CD4-positive, alpha-beta T cell (primary cell): ENCODE measurements around the gene ABHD16B. TPM values are rescaled to one million over a fixed set of nuclear protein-coding genes. Genes with fewer than 3 reads are reported as not detected.

Experiments
- ATAC-seq: fragments of 200-7000 bp; cut with Tn5 transposase; one replicate; pipeline ENCODE4 v1.10.0; 2022; ENCODE audit warnings: mild to moderate bottlenecking; ENCODE audit not compliant: poor library complexity
- CTCF ChIA-PET: fragments of 350-600 bp; sonication (Branson Sonifier 250); formaldehyde crosslinking; loops from one replicate; lab custom pipeline; 2021; ENCODE audit warnings: antibody characterized with exemption, inconsistent platforms; lab: Charles Lee
- POLR2A ChIA-PET: fragments of 350-600 bp; sonication (Branson Sonifier 250); formaldehyde crosslinking; loops from one replicate; lab custom pipeline; 2021; ENCODE audit warnings: antibody characterized with exemption, inconsistent platforms; lab: Charles Lee
- DNase-seq, 14 experiments: peaks; one replicate each; pipeline ENCODE4 v3.0.0-alpha.2; 2013 to 2020; ENCODE audit warnings: mixed read lengths in 2 of 14
- H3K27ac ChIP-seq, 2 donors: one replicate each; pipeline versions ENCODE4 v1.5.1 to v1.7.0; 2013; ENCODE audit warnings: low read length in 2 of 2, low read depth in 1 of 2, mild to moderate bottlenecking in 1 of 2
- H3K27me3 ChIP-seq, 2 experiments: 1 replicate in 1 of 2; 2 replicates in 1 of 2; pipeline versions ENCODE4 v1.6.1 to v1.7.0; 2013; ENCODE audit warnings: low read length in 2 of 2, control low read depth in 1 of 2, mild to moderate bottlenecking in 1 of 2, moderate library complexity in 1 of 2; ENCODE audit not compliant: insufficient read depth in 2 of 2, control insufficient read depth in 1 of 2
- H3K36me3 ChIP-seq: one replicate; pipeline ENCODE4 v1.6.1; 2013; ENCODE audit warnings: low read length, control low read depth; ENCODE audit not compliant: insufficient read depth
- H3K4me1 ChIP-seq: one replicate; pipeline ENCODE4 v1.6.1; 2013; ENCODE audit warnings: low read length, control low read depth; ENCODE audit not compliant: insufficient read depth
- H3K4me3 ChIP-seq: one replicate; pipeline ENCODE4 v1.5.1; 2013; ENCODE audit warnings: mild to moderate bottlenecking, low read length, moderate library complexity
- H3K9me3 ChIP-seq, 2 experiments: 1 replicate in 1 of 2; 2 replicates in 1 of 2; pipeline versions ENCODE4 v1.6.1 to v1.7.0; 2013; ENCODE audit warnings: low read length in 2 of 2, mild to moderate bottlenecking in 2 of 2, control low read depth in 1 of 2, moderate library complexity in 1 of 2; ENCODE audit not compliant: control insufficient read depth in 1 of 2, insufficient read depth in 1 of 2
- H3K27ac Mint-ChIP-seq: one replicate; pipeline ENCODE4 v1.8.0; 2020; ENCODE audit warnings: mixed read lengths
- H3K27me3 Mint-ChIP-seq: one replicate; pipeline ENCODE4 v1.8.0; 2021; ENCODE audit warnings: mixed read lengths
- H3K36me3 Mint-ChIP-seq: one replicate; pipeline ENCODE4 v1.8.0; 2021; ENCODE audit warnings: low read depth, mixed read lengths
- H3K4me1 Mint-ChIP-seq: one replicate; pipeline ENCODE4 v1.8.0; 2021; ENCODE audit warnings: low read depth, mixed read lengths
- H3K4me3 Mint-ChIP-seq: one replicate; pipeline ENCODE4 v1.8.0; 2020; ENCODE audit warnings: mild to moderate bottlenecking, mixed read lengths
- H3K9me3 Mint-ChIP-seq: one replicate; pipeline ENCODE4 v1.8.0; 2020; ENCODE audit warnings: mixed read lengths
- CTCF ChIP-seq: fragments of 200-600 bp; IDR thresholded peaks from one replicate; pipeline ENCODE4 v1.8.0; 2022; ENCODE audit warnings: antibody characterized with exemption, mild to moderate bottlenecking
- intact Hi-C, 2 experiments: fragments of 100-400 bp; cut with DNase I in 1 of 2; cut with micrococcal nuclease in 1 of 2; formaldehyde crosslinking; loops; one replicate each; pipeline versions ENCODE4 v1.15.1 to v1.9.0; 2023 to 2025; cut with DNase I, micrococcal nuclease
- total RNA-seq, 174 experiments: library from RNA in 2 of 174; stranded (reverse) in 2 of 174; gene quantifications; one replicate each; pipeline ENCODE4 v1.2.3 and lab custom pipeline; 2021 to 2026

ABHD16B gene
- total RNA-seq, 2 experiments from 2014 or later = not detected

- intact Hi-C loops = loop anchor here in 1 of 2 experiments (2.0 kb wide), 1 partner anchor 29 kb away; the partner anchor contains the start of gene TPD52L2
- DNase-seq (no peak), ATAC-seq (no peak)
- Histone ChIP-seq H3K4me1 (peaks cover 39% of the 10 kb centered on the region), H3K4me3 (no peak overlapping the region), H3K27me3 (no peaks in the 10 kb centered on the region), H3K36me3 (peaks cover 12% of the 10 kb centered on the region), H3K27ac (no peak overlapping the region), H3K9me3 (no peaks in the 10 kb centered on the region)
- CTCF ChIA-PET = interaction anchor here (0.6 to 1.3 kb wide), 3 partner anchors 29 to 109 kb away, joined by 3 read pairs; no protein-coding TSS in a partner anchor
- Mint-ChIP-seq H3K36me3 (peaks cover 38% of the 10 kb centered on the region), H3K4me3 (peak overlapping the region; percentile 89), H3K9me3 (no peaks in the 10 kb centered on the region), H3K27ac (peak overlapping the region; percentile 70), H3K27me3 (no peaks in the 10 kb centered on the region), H3K4me1 (peaks cover 43% of the 10 kb centered on the region)
- POLR2A ChIA-PET = interaction anchor here (0.8 to 4.9 kb wide), 2 partner anchors 29 to 95 kb away, joined by 3 to 23 read pairs; partner anchors contain the start of gene TPD52L2
- no peak for TF ChIP-seq CTCF
Observed at GRCh38 chr20:63893999-63894357, 32.7 kb downstream of the ABHD16B start.

GRCh38 chr20:63894358-63895201 is 33.3 kb downstream of the ABHD16B start, which contains the start of gene DNAJC5:
TSS of gene DNAJC5 (plus strand) at chr20:63895126. CDS start at chr20:63928346, 33,220 bp downstream.
- peak; percentile 88 for ATAC-seq
- no peak for TF ChIP-seq CTCF
- Mint-ChIP-seq H3K4me3 (peak within 1 kb of the TSS; percentile 99), H3K4me1 (peaks cover 47% of the 10 kb centered on the region), H3K36me3 (peaks cover 32% of the 10 kb centered on the region), H3K27ac (peak within 1 kb of the TSS; percentile 93), H3K9me3 (no peaks in the 10 kb centered on the region), H3K27me3 (no peaks in the 10 kb centered on the region)
- POLR2A ChIA-PET = interaction anchor here (1.1 to 4.9 kb wide), 3 partner anchors 17 to 185 kb away, joined by 3 to 23 read pairs (median 3); partner anchors contain the start of genes OPRL1, RGS19 and TPD52L2
- CTCF ChIA-PET = interaction anchor here (0.6 to 1.3 kb wide), 3 partner anchors 30 to 113 kb away, joined by 3 read pairs; no protein-coding TSS in a partner anchor
- peak; percentile 94 to 99 (median 98) for DNase-seq
- Histone ChIP-seq H3K27me3 (no peaks in the 10 kb centered on the region), H3K27ac (peak within 1 kb of the TSS; percentile 59 to 75), H3K4me1 (peaks cover 41% of the 10 kb centered on the region), H3K36me3 (peaks cover 6% of the 10 kb centered on the region), H3K4me3 (peak within 1 kb of the TSS; percentile 61), H3K9me3 (no peaks in the 10 kb centered on the region)
- intact Hi-C loops = loop anchor here in 1 of 2 experiments (1.0 to 2.0 kb wide), 3 partner anchors 30 to 169 kb away; partner anchors contain the start of genes TCEA2, TPD52L2 and UCKL1

DNA sequence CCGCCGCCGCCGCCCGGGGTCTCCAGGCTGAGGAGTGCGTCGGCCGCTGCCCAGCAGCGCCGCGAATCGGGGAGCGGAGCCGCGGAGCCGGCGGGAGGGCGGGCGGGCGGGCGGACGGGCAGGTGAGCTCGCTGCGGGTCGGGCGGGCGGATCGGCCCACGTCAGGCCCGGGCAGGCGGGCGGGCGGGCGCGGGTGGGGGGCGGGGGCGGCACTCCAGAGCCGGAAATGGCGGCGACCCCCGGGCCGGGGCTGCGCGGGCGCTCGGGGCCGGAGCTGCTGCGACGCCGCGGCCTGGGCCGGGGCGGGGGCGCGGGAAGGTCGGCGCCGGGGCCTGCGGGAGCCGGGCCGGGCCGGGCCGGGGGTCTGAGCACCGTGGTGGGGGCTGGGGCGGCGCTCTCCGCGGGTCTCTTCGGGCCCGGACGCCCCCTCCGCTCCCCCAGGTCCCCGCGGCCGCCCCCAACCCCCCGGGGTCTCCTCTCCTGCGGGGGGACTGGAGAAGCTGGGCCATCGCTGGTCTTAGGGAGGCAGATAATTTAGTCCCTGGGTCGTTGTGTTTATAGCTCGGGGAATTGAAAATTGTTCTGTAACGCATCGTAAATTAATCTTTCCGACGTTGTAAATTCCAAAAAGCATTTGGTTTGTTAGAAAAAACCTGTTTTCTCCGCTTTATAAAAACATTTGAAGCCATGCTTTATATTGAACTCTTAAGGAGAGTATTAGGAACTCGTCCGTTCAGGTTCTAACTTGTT is 34.1 kb downstream of the ABHD16B start:
- H3K9me3 Mint-ChIP-seq = no peaks in the 10 kb centered on the region
- H3K27me3 Mint-ChIP-seq = no peaks in the 10 kb centered on the region
- Histone ChIP-seq H3K27me3 (no peaks in the 10 kb centered on the region), H3K4me1 (peaks cover 48% of the 10 kb centered on the region), H3K4me3 (peak overlapping the region; percentile 61), H3K27ac (peak overlapping the region; percentile 59 to 75), H3K9me3 (no peaks in the 10 kb centered on the region), H3K36me3 (peaks cover 3% of the 10 kb centered on the region)
- intact Hi-C loops = loop anchor here in 1 of 2 experiments (1.0 to 2.0 kb wide), 3 partner anchors 31 to 168 kb away; partner anchors contain the start of genes TCEA2, TPD52L2 and UCKL1
- H3K4me1 Mint-ChIP-seq = peaks cover 52% of the 10 kb centered on the region
- no peak for TF ChIP-seq CTCF
- POLR2A ChIA-PET = interaction anchor here (0.8 to 4.9 kb wide), 15 partner anchors 9 to 374 kb away, joined by 3 to 23 read pairs (median 4); partner anchors contain the start of genes ARFRP1, OPRL1, PPDPF and PRPF6
- DNase-seq (peak in 2 of 14 experiments; percentile 7 to 35), ATAC-seq (no peak)
- peaks cover 24% of the 10 kb centered on the region for H3K36me3 Mint-ChIP-seq
- H3K4me3 Mint-ChIP-seq = peak overlapping the region; percentile 99
- H3K27ac Mint-ChIP-seq = peak overlapping the region; percentile 93
- CTCF ChIA-PET = interaction anchor here (0.6 to 1.5 kb wide), 9 partner anchors 29 to 375 kb away, joined by 3 to 7 read pairs (median 3); partner anchors contain the start of genes ARFRP1, PPDPF, PRPF6 and ZGPAT
